Upper lobe of left lung (tissue), 4 donors: ENCODE measurements around the gene FAF2.

Source experiments
- CTCF ChIP-seq, 6 experiments: fragments of 450-650 bp in 4 of 6; fragments of 200-600 bp in 2 of 6; sonication (generic) in 2 of 6; IDR thresholded peaks; one replicate each; pipeline ENCODE4 v1.5.1; 2016 to 2019; ENCODE audit warnings: antibody characterized with exemption in 6 of 6
- EP300 ChIP-seq, 4 donors: sonication (generic); formaldehyde crosslinking; IDR thresholded peaks; one replicate each; pipeline ENCODE4 v1.5.1; 2017; ENCODE audit warnings: antibody characterized with exemption in 4 of 4, control low read depth in 2 of 4
- POLR2A ChIP-seq, 4 donors: fragments of 450-650 bp; IDR thresholded peaks; one replicate each; pipeline ENCODE4 v1.5.1; 2016 to 2017; ENCODE audit warnings: antibody characterized with exemption in 4 of 4, mild to moderate bottlenecking in 2 of 4
- POLR2AphosphoS5 ChIP-seq, 2 donors: sonication (generic); formaldehyde crosslinking; IDR thresholded peaks; one replicate each; pipeline ENCODE4 v1.5.1; 2017; ENCODE audit warnings: antibody characterized with exemption in 2 of 2

GRCh38 chr5:176400382-176401156, 47.6 kb upstream of the FAF2 start:
- TF ChIP-seq CTCF (IDR thresholded peaks at IDR 0.05) (no peak), POLR2A (IDR thresholded peaks at IDR 0.05) (no peak), EP300 (IDR thresholded peaks at IDR 0.05) (no peak), POLR2AphosphoS5 (IDR thresholded peaks at IDR 0.05) (no peak)
